ENCODE data around the gene SAAL1.
"Not testable (repeated sequence)": the region's sequence is repeated elsewhere in the genome, so short reads cannot be mapped to it uniquely, and the experiment has no call there.

The SAAL1 gene

GRCh38 chr11:18105802-18106574 is at the start of gene SAAL1:
Gene SAAL1 (minus strand): TSS chr11:18106082. CDS start chr11:18106041, 41 bp downstream.
- no peak for DNase-seq

GRCh38 chr11:18151581-18151980 is 45.7 kb upstream of the SAAL1 start:
- DNase-seq = no peak

GRCh38 chr11:18145837-18146236 is 40.0 kb upstream of the SAAL1 start:
- DNase-seq = no peak

GRCh38 chr11:18145025-18145424 is 39.1 kb upstream of the SAAL1 start:
- DNase-seq = no peak

- no peak for DNase-seq
Observed at GRCh38 chr11:18144243-18144642, 38.4 kb upstream of the SAAL1 start.

GRCh38 chr11:18140145-18140544 is 34.3 kb upstream of the SAAL1 start:
- no peak for DNase-seq

- DNase-seq = no peak
Observed at GRCh38 chr11:18137186-18137800, 31.4 kb upstream of the SAAL1 start.

- no peak for DNase-seq
Observed at GRCh38 chr11:18135308-18135707, 29.4 kb upstream of the SAAL1 start.

- no peak for DNase-seq
Observed at GRCh38 chr11:18132341-18132740, 26.5 kb upstream of the SAAL1 start, which contains the start of gene MRGPRX3. Gene MRGPRX3 (plus strand): TSS chr11:18132571. CDS start chr11:18137203, 4,632 bp downstream.

- not testable (repeated sequence) for DNase-seq
Observed at GRCh38 chr11:18131115-18131514, 25.2 kb upstream of the SAAL1 start.

GRCh38 chr11:18121331-18121828 is 15.5 kb upstream of the SAAL1 start:
- DNase-seq = not testable (repeated sequence)

- no peak for DNase-seq
Observed at GRCh38 chr11:18115360-18116127, 9.7 kb upstream of the SAAL1 start.

GRCh38 chr11:18111005-18111404 is 5.1 kb upstream of the SAAL1 start:
- no peak for DNase-seq

GRCh38 chr11:18108254-18108653 is 2.4 kb upstream of the SAAL1 start:
- no peak for DNase-seq

- DNase-seq = no peak
Observed at GRCh38 chr11:18106688-18107087, 806 bp upstream of the SAAL1 start.

- DNase-seq = no peak
Observed at GRCh38 chr11:18105086-18105801, 638 bp downstream of the SAAL1 start.

- DNase-seq = no peak
Observed at GRCh38 chr11:18100926-18101656, 4.8 kb downstream of the SAAL1 start.

GRCh38 chr11:18093959-18094358 is 11.9 kb downstream of the SAAL1 start:
- no peak for DNase-seq

GRCh38 chr11:18091731-18092130 is 14.2 kb downstream of the SAAL1 start:
- no peak for DNase-seq

- DNase-seq = no peak
Observed at GRCh38 chr11:18088966-18089365, 16.9 kb downstream of the SAAL1 start.

- no peak for DNase-seq
Observed at GRCh38 chr11:18088366-18088765, 17.5 kb downstream of the SAAL1 start.

- DNase-seq = no peak
Observed at GRCh38 chr11:18081551-18081950, 24.3 kb downstream of the SAAL1 start.

Data from cortex of kidney (tissue), 1 donor.